Liver (tissue), 9 donors: Measurements from ENCODE around the gene AGPAT2. TPM values are rescaled to one million over a fixed set of nuclear protein-coding genes. Genes with fewer than 3 reads are reported as not detected.
A peak's percentile ranks its signal among the peaks of the same experiment; 100 is the strongest.

Experiments used
- DNase-seq: peaks from one replicate; pipeline ENCODE4 v3.0.0-alpha.2; 2017; ENCODE audit warnings: low spot score
- H3K27ac ChIP-seq, 2 donors: one replicate each; pipeline ENCODE4 v1.7.0; 2013; ENCODE audit warnings: inconsistent platforms in 2 of 2, low read length in 2 of 2, control low read depth in 1 of 2, low read depth in 1 of 2, mild to moderate bottlenecking in 1 of 2
- H3K27me3 ChIP-seq, 4 donors: one replicate each; pipeline versions ENCODE4 v1.6.1 to v1.7.0; 2013; ENCODE audit warnings: low read length in 3 of 4, inconsistent platforms in 1 of 4, mild to moderate bottlenecking in 1 of 4, moderate library complexity in 1 of 4; ENCODE audit not compliant: control insufficient read depth in 4 of 4, insufficient read depth in 4 of 4
- H3K36me3 ChIP-seq, 4 donors: one replicate each; pipeline versions ENCODE4 v1.6.1 to v1.7.0; 2013; ENCODE audit warnings: low read length in 3 of 4, mild to moderate bottlenecking in 3 of 4, low read depth in 1 of 4, moderate library complexity in 1 of 4; ENCODE audit not compliant: control insufficient read depth in 4 of 4, insufficient read depth in 3 of 4
- H3K4me1 ChIP-seq, 4 donors: one replicate each; pipeline versions ENCODE4 v1.6.1 to v1.7.0; 2013; ENCODE audit warnings: low read length in 3 of 4, mild to moderate bottlenecking in 3 of 4, moderate library complexity in 1 of 4; ENCODE audit not compliant: control insufficient read depth in 4 of 4, insufficient read depth in 4 of 4
- H3K4me3 ChIP-seq, 3 donors: one replicate each; pipeline versions ENCODE4 v1.6.1 to v1.7.0; 2013; ENCODE audit warnings: low read length in 3 of 3, control low read depth in 1 of 3, low read depth in 1 of 3, mild to moderate bottlenecking in 1 of 3
- H3K9ac ChIP-seq, 2 donors: one replicate each; pipeline ENCODE4 v1.7.0; 2013; ENCODE audit warnings: low read length in 2 of 2, mild to moderate bottlenecking in 2 of 2, moderate library complexity in 2 of 2, control low read depth in 1 of 2, low read depth in 1 of 2
- H3K9me3 ChIP-seq, 4 donors: one replicate each; pipeline versions ENCODE4 v1.6.1 to v1.7.0; 2013; ENCODE audit warnings: low read length in 3 of 4; ENCODE audit not compliant: control insufficient read depth in 4 of 4
- CTCF ChIP-seq: fragments of 150-350 bp; IDR thresholded peaks from 2 replicates; pipeline ENCODE4 v1.5.1; 2017; ENCODE audit warnings: improper control_type of control experiment, low read depth, low read length; ENCODE audit not compliant: missing input control
- EGR1 ChIP-seq, 2 donors: IDR thresholded peaks; 2 replicates each; pipeline ENCODE4 v1.6.1; 2016 to 2018; ENCODE audit warnings: antibody characterized with exemption in 2 of 2, low read depth in 2 of 2
- FOXA2 ChIP-seq: IDR thresholded peaks from 2 replicates; pipeline ENCODE4 v1.6.1; 2016; ENCODE audit warnings: antibody characterized with exemption
- GABPA ChIP-seq, 2 donors: IDR thresholded peaks in 1 of 2; conservative IDR thresholded peaks in 1 of 2; 2 replicates each; pipeline ENCODE4 v1.6.1; 2016; ENCODE audit warnings: antibody characterized with exemption in 2 of 2, mild to moderate bottlenecking in 1 of 2, moderate library complexity in 1 of 2
- HNF4A ChIP-seq, 2 donors: conservative IDR thresholded peaks; 2 replicates each; pipeline ENCODE4 v1.6.1; 2016; ENCODE audit warnings: antibody characterized with exemption in 2 of 2, mild to moderate bottlenecking in 2 of 2
- JUND ChIP-seq, 2 donors: IDR thresholded peaks; 2 replicates each; pipeline ENCODE4 v1.6.1; 2016; ENCODE audit warnings: antibody characterized with exemption in 2 of 2
- NR2F2 ChIP-seq: IDR thresholded peaks from 2 replicates; pipeline ENCODE4 v1.6.1; 2016; ENCODE audit warnings: antibody characterized with exemption
- RAD21 ChIP-seq, 2 donors: IDR thresholded peaks; 2 replicates each; pipeline ENCODE4 v1.6.1; 2016; ENCODE audit warnings: antibody characterized with exemption in 2 of 2, mild to moderate bottlenecking in 2 of 2
- REST ChIP-seq: IDR thresholded peaks from 2 replicates; pipeline ENCODE4 v1.6.1; 2016; ENCODE audit warnings: antibody characterized with exemption, mild to moderate bottlenecking
- RXRA ChIP-seq, 2 donors: IDR thresholded peaks; 2 replicates each; pipeline ENCODE4 v1.6.1; 2017 to 2018; ENCODE audit warnings: antibody characterized with exemption in 2 of 2, mild to moderate bottlenecking in 1 of 2
- YY1 ChIP-seq: IDR thresholded peaks from 2 replicates; pipeline ENCODE4 v1.6.1; 2016; ENCODE audit warnings: antibody characterized with exemption, mild to moderate bottlenecking
- ZBTB33 ChIP-seq: IDR thresholded peaks from 2 replicates; pipeline ENCODE4 v1.6.1; 2016; ENCODE audit warnings: antibody characterized with exemption
- WGBS: extraction: QIAGEN DNeasy Blood & Tissue Kit; methylation state at CpG from one replicate; pipeline ENCODE4 v1.1.7; 2013; 5-methylcytosine and 5-hydroxymethylcytosine counted together
- polyA plus RNA-seq, 2 donors: library from polyadenylated mRNA; stranded (reverse) in 1 of 2; unstranded in 1 of 2; fragments of 200-250 nt in 1 of 2; fragments of >200 nt in 1 of 2; fragmentation: Nextera tagmentation in 1 of 2; extraction: Ambion mirVana in 1 of 2; gene quantifications; one replicate each; pipeline versions ENCODE4 v1.2.1 to v1.2.3, GENCODE V29; 2013 to 2015
- total RNA-seq, 2 donors: library from RNA; depleted of rRNA; stranded (reverse); fragments of >200 nt; gene quantifications; one replicate each; pipeline ENCODE4 v1.2.3, GENCODE V29; 2014
- donor health status: healthy.
- donor health status: healthy.
- donor health status: healthy.
- donor health status: healthy.
- donor health status: healthy.

Gene AGPAT2
- total and polyA plus RNA-seq, 4 donors = 75.1 to 222 (median 212) TPM

- Histone ChIP-seq H3K4me1 (peaks cover 46 to 78% (median 64%) of the 10 kb centered on the region in 4 donors), H3K4me3 (no peak overlapping the region), H3K36me3 (peaks cover 0 to 15% (median 3%) of the 10 kb centered on the region in 4 donors), H3K27ac (peak overlapping the region; percentile 62 to 73), H3K27me3 (no peaks in the 10 kb centered on the region), H3K9ac (peak overlapping the region in 1 of 2 donors; percentile 3), H3K9me3 (no peaks in the 10 kb centered on the region)
- TF ChIP-seq FOXA2 (no peak), YY1 (no peak), CTCF (no peak), NR2F2 (no peak)
- no peak for DNase-seq
- whole genome bisulfite sequencing = 93% methylated on average over 15 of the region's 15 CpGs
Observed at GRCh38 chr9:136678034-136678433, 9.2 kb downstream of the AGPAT2 start.

- Histone ChIP-seq H3K27me3 (no peaks in the 10 kb centered on the region), H3K9ac (no peak overlapping the region), H3K4me1 (peaks cover 47 to 79% (median 64%) of the 10 kb centered on the region in 4 donors), H3K4me3 (no peak overlapping the region), H3K9me3 (no peaks in the 10 kb centered on the region), H3K36me3 (peaks cover 0 to 15% (median 3%) of the 10 kb centered on the region in 4 donors), H3K27ac (no peak overlapping the region)
- no peak for DNase-seq
- WGBS = 94% methylated on average over 46 of the region's 46 CpGs
- TF ChIP-seq CTCF (no peak), GABPA (IDR thresholded peaks at IDR 0.05 in 1 of 2, conservative IDR thresholded peaks at IDR 0.05 in 1 of 2) (no peak), RXRA (IDR thresholded peaks at IDR 0.05) (no peak), HNF4A (conservative IDR thresholded peaks at IDR 0.05) (no peak), FOXA2 (no peak), JUND (IDR thresholded peaks at IDR 0.05) (no peak), REST (no peak), ZBTB33 (no peak), EGR1 (IDR thresholded peaks at IDR 0.05; ENCODE audit: low read depth in 2 of 2) (no peak), RAD21 (IDR thresholded peaks at IDR 0.05) (no peak), YY1 (no peak)
Observed at GRCh38 chr9:136676920-136677686, 10.2 kb downstream of the AGPAT2 start.
